AG20443 (cell line): Measurements from ENCODE around the gene KRTAP10-3.
"Not testable (repeated sequence)": the region's sequence is repeated elsewhere in the genome, so short reads cannot be mapped to it uniquely, and the experiment has no call there.

Experiments
- DNase-seq: peaks from one replicate; pipeline ENCODE4 v3.0.0; 2012; ENCODE audit warnings: low spot score, mixed read lengths

The KRTAP10-3 gene

DNA sequence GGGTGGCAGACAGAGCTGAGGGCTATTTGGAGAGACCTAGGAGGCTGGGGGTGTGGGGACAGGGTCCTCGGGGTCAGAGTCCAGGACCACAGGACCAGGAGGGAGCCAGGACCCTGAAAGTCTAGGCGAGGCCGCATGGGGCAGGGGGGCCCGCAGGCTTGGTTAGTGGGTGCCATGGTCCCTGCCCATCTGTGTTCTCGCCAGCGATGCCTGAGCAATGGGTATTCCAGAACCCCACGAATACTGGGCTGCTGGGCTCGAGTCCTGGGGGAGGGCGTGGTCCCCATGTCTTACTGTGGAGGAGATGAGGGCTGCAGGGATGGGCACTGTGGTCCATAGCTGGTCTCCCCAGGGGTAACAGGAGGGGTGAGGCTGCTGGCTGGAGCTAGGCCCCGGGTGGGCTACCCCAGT, 31.7 kb upstream of the KRTAP10-3 start:
- no peak for DNase-seq

DNA sequence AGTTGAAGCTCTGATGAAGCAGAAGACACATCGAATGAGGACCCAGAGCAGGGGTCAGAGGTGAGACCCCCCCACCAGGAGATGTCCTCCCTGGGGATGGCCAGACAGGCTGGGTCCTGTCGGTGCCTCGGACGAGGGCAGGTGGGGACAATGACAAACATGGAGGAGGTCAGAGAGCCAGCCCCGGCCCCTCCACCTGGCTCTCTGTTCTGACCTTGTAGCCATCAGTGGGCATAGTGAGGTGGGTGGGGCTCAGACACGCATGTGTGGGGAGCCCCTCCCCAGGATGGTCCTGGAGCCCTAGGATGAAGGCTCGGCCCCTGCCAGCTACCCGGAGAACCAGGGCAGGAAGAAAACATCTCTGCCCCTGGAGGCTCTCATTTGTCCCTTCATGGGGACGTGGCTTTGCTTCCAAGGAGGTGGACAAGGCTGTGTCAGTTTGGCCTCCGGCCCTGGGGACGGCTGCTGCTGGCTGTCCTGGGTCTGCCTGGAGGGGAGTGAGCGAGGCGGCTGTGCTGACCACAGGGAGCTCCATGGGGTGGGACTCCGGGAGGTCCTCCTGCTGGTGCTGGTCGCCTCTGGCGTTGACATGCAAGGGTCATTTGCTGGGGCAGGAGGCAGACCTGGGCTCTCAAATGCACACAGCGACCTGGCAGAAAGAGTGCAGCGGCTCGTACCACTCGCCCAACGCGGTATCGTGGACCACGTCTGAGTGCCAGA, 31.2 kb upstream of the KRTAP10-3 start:
- no peak for DNase-seq

DNA sequence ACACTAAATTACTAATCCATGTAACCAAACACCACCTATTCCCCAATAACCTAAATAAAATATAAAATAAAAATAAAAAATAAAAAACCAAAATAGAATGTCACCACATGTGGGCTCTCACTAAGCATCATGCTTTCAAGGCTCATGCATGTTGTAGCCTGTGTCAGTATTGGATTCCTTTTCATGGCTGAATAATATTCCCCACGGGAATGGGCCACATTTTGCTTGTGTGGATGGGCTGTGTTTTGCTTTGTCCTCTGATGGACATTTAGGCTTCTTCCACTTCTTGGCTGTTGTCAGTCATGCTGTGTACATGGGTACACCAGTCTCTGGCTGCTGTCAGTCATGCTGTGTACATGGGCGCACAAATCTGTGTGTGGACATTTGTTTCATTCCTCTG, 30.5 kb upstream of the KRTAP10-3 start:
- DNase-seq, result no peak

DNA sequence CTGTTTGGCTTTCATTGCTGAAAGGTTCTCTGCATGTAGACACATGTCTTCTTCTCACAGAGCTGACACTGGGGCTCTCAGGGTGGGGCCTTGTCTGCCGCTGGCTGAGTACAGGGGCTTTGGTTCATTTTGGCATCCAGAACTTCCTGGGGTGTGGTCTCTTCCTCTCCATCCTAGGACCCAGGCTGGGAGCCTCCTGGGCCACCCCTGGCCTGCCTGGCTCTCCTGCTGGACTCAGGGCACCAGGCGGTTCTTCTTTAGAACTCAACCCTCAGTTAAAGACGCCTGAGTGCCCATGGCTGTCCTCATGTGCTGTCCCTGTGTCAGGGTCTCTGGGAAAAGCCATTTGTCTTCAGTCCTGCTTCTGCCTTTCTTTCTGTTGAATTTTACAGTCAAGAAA, 27.3 kb upstream of the KRTAP10-3 start:
- no peak for DNase-seq

DNA sequence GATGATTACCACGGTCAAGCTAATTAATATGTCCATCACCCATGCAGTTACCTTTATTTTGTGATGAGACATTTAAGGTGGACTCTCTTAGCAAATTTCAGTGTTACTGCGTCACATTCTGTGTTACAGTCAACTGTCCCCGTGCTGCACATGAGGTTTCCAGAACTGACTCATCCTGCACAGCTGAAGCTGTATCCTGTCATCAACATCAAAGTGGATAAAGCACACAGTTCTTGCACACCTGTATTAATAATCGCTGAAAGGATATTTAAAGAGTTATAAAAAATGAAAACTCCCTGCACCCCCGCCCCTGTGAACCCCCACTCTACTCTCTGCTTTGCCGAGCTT, 25.2 kb upstream of the KRTAP10-3 start:
- no peak for DNase-seq

DNA sequence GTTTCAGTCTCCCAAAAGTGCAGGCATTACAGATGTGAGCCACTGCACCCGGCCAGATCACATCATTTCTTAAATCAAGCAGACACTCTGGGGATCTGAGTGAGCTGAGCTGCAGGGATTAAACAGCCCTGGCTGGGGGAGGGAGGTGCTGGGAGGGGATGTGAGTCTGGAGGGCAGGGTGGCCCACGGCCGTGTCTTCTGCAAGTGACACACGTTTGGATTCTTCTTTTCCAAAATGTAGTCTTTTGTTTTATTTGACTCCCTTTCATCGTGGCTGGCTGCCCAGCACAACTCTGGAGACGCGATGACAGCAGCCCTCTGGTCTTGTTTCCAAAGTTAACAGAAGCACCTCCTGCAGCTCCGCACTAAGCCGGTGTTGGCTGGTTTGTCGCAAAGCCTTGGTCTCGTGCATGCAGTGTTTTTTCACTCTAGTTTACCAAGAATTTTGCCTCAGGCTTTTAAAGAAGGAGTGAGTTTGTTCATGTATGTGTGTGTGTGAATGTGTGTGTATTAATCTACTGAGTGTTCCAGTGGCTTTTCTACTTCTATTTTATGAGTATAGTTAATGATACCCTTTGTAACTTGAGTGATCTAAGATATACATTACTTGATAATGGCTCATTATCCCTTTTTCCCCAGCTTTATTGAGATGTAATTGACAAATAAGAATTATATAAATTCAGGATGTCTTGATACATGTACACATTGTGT, 24.6 kb upstream of the KRTAP10-3 start:
- no peak for DNase-seq

DNA sequence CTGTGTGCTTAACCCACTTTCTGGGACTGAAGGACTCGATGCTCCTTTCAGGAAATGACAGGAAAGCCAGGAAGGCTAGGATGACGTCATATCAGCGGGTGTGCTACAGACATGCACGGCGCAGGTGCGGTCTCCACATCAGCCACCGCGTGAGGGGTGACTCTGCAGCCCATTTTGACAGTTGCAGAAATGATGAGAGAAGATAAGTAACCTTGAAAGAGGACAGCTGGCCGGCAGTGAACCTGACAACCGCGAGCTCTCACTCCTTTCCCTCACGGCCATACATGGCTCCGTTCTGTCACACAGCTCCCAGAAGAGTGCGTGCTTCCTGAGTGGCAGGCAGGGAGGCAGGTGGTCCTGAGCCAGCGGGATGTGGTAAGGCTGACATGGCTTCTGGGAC, 23.5 kb upstream of the KRTAP10-3 start:
- no peak for DNase-seq

DNA sequence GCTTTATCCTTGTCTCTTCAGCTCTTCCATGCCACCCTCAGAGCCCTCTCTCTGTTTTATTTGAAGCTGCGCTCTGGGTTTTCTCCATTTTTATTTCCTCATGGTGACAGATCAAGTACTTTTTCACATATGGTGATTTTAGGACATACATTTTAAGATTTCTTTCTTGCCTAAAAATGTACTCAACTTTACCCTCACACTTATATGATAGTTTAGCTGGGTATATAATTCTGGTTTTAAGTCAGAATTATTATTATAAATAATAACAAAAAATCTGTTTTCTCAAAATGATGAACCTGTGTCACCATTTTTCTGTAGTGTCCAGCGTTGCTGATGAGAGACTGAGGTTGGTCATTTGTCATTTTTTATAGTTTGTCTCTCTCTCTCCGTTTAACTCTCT, 22.6 kb upstream of the KRTAP10-3 start:
- no peak for DNase-seq

DNA sequence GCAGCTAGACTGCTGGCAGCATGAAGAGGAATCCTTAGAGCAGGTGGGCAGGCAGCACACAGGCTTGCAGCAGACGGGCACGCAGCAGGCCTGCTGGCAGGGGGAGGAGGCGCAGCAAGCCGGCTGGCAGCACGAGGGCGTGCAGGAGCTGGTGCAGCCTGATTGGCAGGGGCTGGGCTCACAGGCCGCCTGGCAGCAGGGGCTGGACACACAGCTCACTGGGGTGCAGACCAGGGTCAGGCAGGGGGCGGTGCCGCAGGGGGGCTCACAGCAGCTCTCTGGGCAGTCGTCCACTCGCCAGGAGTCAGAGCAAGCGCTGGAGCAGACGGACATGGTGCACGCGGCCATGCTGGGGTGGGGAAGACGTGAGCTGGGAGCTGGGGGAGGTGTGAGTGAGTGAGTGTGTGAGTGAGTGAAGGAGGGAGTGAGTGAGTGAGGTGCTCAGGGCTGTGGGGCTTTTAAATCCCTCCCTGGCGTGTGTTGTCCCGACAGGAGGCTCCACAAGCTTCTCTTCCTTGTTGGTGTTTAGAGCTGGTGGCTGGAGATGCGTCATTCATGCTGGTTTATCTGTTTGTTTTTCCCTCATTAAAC, 21.7 kb upstream of the KRTAP10-3 start, which contains the start of gene KRTAP10-5:
Gene KRTAP10-5 (minus strand): TSS at position 374 of the 591 bp plus-strand sequence. CDS start 26 bp downstream, at position 348.
- DNase-seq, result not testable (repeated sequence)

DNA sequence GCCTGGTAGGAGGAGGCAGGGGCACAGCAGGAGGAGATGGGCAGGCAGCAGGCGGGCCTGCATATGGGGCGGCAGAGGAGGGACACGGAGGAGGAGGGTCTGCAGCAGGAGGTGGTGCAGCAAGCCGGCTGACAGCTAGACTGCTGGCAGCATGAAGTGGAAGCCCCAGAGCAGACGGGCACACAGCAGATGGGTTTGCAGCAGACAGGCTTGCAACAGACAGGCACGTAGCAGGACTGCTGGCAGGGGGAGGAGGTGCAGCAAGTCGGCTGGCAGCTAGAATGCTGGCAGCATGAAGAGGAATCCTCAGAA, 21.2 kb upstream of the KRTAP10-3 start:
- DNase-seq, result no peak

DNA sequence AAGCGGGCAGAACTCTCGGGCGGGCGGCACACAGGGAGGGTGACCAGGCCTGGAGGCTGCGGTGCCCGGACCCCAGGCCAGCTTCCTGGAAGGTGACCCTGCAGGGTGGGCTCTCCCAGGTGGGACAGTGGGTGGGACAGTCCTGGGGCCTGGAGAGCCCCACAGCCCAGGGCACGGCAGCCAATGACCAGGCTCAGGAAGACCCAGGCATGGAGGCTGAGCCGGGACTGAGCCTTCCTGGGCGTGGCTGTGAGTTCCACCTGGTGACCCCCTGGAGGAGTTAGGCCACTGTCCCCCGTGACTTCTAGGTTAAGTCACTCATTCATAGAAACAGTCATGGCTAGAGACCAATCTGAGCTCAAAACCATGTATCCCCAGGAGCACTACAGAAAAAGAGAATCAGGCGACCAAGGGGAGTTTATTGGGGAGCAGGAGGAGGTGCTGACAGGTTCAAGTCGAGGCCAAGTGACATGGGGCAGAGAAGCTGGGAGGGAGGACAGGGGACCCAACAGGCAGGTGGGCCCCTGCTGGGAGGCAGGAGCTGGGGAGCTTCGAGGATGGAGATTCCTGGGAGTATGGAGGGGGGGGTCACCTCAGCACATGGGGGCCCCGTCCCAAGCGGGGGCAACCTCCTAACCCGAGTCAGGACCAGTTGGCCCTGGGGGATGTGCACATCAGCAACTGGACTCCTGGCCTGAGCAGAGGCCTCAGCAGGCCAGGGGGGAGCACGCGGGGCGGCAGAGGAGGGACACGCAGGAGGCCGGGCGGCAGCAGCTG, 20.6 kb upstream of the KRTAP10-3 start:
- DNase-seq, result no peak

DNA sequence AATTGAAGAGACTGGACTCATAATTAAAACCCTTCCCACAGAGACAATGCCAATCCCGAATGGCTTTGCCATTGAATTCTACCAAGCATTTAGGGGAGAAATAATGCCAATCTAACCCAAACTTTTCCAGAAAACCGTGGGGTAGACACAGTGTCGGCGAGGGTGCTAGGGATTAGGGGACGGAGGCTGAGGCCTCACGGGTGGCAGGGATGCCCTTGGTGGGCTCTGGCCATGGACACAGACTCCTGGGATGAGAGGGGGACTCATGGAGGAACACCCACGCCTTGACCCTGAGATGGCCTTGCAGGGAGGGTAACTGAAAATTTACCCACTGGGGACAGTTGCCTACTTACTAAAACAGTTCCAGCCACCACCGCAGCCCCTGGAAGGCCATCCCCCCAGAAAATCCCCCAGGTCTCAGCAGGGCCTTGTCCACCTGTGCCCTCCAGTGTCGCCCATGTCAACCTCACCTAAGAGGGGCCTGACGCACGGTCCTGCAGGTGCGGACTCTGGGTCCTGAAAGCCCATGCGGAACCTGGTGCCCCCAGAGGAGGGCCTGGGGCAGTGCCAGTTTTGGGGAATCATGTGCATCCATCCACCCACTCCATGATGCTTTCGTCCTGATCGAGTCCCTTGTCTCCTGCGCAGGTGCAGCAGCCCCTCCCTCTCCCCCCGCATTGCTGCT, 19.9 kb upstream of the KRTAP10-3 start:
- no peak for DNase-seq

DNA sequence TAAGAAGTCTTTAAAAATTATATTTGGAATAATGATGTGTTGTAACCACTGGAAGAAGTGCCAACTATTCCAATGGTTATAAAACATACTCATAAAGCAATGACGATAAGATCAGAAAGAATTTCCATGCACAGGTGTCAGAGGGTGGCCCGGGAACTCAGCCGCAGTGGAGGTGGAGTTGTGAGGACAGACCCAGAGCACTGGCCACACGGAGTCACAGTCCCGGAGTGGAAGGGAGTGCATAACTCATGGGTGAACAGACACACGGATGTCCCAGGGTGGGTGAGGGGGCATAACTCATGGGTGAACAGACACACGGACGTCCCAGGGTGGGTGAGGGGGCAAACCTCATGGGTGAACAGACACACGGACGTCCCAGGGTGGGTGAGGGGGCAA, 17.4 kb upstream of the KRTAP10-3 start:
- no peak for DNase-seq

DNA sequence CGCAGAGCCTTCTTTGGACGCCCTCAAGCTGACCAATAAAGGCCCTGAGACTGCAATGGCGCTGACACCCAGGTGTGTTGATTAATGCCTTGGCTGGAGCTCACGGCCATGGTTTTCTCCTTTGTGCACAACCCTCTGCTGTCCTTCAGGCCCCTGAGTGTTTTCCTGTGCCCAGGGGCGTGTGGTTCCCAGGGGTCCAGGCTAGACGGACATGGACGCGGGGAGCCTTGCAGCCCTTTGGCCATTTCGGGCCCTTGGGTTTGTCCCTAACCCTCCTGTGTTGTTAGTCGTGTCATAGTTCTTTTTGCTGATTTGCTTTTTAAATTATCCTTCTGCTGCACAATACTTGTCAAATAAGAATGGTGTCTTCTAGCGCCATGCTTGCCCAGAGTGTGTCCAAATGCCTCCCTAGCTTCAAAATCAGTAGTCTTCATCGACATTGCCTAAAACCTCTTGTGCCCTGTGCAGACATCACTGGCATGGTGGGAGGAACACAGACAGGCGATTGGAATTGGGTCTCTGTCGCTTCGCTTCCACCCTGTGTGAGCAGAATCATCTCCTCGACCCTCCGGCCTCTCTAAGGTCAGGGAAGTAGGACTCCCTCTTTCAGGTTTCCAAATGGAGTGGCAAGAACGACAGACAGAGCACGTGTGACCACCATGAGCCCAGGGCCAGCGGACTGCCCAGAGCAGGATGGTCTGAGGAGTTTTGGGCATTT, 16.9 kb upstream of the KRTAP10-3 start:
- no peak for DNase-seq

DNA sequence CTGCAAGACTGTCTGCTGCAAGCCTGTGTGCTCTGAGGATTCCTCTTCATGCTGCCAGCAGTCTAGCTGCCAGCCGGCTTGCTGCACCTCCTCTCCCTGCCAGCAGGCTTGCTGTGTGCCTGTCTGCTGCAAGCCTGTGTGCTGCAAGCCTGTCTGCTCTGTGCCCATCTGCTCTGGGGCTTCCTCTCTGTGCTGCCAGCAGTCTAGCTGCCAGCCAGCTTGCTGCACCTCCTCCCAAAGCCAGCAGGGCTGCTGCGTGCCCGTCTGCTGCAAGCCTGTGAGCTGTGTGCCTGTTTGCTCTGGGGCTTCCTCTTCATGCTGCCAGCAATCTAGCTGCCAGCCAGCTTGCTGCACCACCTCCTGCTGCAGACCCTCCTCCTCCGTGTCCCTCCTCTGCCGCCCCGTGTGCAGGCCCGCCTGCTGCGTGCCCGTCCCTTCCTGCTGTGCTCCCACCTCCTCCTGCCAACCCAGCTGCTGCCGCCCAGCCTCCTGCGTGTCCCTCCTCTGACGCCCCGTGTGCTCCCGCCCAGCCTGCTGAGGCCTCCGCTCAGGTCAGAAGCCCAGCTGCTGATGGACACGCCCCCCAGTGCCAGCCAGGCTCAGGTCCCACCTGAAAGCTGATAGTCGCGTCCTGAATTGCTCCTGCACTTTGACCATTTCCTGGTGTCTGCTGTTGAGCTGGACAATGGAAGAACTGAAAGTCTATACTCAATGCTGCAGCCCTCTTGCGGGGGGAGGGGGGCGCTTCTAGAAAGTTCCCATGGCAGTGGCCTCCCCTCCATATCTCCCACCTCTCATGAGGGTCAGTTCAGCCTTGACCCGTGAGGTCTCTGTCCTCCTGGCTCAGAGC, 16.1 kb upstream of the KRTAP10-3 start:
- no peak for DNase-seq

DNA sequence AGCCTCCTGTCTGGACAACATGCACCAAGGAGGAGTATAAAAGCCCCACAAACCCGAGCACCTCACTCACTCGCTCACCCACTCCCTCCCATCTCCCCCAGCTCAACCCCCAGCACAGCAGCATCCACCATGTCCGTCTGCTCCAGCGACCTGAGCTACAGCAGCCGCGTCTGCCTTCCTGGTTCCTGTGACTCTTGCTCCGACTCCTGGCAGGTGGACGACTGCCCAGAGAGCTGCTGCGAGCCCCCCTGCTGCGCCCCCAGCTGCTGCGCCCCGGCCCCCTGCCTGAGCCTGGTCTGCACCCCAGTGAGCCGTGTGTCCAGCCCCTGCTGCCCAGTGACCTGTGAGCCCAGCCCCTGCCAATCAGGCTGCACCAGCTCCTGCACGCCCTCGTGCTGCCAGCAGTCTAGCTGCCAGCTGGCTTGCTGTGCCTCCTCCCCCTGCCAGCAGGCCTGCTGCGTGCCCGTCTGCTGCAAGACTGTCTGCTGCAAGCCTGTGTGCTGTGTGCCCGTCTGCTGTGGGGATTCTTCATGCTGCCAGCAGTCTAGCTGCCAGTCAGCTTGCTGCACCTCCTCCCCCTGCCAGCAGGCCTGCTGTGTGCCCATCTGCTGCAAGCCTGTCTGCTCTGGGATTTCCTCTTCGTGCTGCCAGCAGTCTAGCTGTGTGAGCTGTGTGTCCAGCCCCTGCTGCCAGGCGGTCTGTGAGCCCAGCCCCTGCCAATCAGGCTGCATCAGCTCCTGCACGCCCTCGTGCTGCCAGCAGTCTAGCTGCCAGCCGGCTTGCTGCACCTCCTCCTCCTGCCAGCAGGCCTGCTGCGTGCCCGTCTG, 15.2 kb upstream of the KRTAP10-3 start, which contains the start of gene KRTAP10-4:
Gene KRTAP10-4 (plus strand): TSS at position 100 of the 827 bp plus-strand sequence. CDS start 30 bp downstream, at position 130.
- not testable (repeated sequence) for DNase-seq

DNA sequence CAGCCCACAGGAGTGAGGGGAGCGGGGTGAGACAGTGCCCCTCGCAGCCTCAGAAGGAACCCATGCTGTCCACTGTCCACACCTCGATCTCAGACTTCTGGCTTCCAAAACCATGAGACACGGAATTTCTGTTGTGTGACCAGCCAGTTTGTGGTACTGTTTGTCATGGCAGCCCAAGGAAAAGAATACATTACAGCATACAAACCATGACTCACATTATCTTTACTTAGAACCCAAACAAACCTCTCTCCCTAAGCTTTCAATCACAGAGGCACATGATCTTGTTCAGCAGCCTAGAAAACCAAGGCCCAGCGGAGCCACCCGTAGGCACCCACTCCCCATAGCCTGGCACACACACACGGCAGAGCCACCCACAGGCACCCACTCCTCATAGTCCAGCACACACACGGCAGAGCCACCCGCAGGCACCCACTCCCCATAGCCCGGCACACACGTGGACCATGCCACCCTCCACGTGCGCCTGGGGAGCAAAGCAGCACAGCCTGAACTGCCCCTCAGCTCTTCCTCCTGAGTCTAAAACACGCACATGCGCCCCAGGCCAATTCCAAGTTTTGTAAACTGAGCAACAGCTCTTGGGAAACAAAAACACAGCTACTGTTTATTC, 14.5 kb upstream of the KRTAP10-3 start:
- DNase-seq, result no peak

DNA sequence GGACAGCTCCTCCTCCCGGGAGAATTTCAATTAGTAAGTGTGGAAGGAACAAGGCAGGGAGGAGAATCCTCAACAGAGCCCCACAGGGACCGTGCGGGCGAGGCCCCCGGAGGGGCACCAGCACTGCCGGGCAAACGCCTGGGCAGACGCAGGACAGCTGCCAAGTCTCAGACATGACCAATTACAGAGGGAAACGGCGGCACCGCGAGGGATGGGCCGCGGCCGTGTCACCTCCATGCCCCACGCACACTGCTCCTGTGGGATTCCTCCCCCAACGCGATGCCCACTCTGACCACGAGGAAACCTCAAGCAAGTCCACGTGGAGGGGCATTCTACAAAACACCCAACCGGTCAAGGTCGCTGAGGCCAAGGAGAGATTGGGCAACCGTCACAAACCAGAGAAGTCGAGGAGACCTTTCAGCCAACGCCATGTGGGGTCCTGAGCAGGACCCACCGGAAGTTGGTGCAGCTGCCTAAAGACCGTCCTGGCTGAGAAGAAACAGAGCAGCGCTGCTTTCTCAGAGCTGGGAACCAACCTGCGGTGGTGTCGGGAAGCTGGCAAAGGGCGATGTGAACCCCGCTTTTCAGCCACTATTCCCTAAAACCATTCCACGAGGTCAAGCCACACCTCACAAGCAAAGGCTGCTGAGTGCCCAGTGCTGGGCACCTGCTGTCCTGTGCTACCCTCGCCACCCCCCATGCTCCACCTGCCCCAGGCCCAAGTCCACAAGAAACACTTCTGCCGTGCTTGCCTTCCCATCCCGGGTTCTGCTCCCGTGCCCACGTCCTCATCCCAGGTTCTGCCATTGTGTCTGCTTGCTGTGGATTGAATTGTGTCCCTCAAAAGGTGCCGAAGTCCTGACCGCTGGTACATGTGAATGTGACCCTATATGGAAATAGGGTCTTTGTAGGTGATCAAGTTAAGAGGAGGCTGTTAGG, 13.5 kb upstream of the KRTAP10-3 start:
- no peak for DNase-seq
